ENCODE data around the gene LAMB2. TPM values are rescaled to one million over a fixed set of nuclear protein-coding genes. Genes with fewer than 3 reads are reported as not detected.

LAMB2 gene
- total RNA-seq, 1 experiment from 2014 or later, result 175 TPM

DNA sequence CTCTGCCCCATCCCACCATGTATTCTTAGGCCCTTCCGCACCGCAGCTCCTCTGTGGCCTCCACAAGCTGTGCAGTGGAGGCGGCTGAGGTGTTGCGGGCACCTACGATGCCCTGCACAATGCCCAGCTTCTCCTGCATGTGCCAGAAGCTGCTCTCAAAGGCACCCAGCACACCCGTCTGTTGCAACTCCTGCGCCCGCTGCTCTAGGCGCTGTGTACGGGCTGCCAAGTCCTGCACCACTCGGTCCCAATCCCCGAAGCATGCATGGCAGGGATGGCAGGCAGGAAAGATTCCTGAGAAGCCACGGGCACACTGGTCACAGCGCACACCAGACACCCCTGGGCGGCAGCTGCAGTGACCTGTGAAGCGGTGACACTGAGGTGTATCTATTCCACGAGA is 9.2 kb downstream of the LAMB2 start:
- in situ Hi-C loops (cut with HindIII; ENCODE audit: low sequenced_read_pairs), result no loop called here
- no peak for DNase-seq (ENCODE audit: low spot score)

DNA sequence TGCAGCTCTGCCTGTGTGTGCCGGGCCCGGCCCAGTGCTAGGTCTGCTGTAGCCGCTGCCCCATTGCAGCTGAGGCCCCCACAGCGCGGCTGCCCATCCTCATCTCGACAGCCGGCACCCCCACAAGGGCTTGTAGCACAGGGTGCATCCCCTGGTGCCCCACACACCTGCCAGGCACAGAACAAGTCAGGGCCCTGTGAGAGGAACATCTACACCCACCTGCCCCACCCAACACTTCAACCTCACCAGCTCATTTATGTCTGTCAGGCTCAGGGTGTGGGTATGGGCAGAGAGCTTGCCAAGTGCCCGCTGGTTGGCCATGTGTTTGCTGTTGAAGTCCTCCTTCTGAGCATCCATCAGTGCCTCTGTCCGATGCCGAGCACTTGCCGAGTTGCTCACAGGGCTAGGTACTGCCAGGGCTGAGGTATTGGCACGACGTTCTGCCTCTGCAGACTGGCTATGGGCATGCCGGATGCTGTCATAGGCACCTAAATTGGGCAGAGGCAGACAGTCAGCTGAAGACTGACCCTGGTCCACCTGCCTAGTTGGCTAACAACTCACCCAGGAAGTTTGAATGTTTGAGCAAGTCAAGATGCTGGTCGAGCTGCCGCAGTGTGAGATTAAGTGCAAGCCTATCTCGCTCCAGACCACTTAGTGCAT is 9.8 kb downstream of the LAMB2 start:
- peak; percentile 22 for DNase-seq (ENCODE audit: low spot score)
- in situ Hi-C loops (cut with HindIII; ENCODE audit: low sequenced_read_pairs), result no loop called here

DNA sequence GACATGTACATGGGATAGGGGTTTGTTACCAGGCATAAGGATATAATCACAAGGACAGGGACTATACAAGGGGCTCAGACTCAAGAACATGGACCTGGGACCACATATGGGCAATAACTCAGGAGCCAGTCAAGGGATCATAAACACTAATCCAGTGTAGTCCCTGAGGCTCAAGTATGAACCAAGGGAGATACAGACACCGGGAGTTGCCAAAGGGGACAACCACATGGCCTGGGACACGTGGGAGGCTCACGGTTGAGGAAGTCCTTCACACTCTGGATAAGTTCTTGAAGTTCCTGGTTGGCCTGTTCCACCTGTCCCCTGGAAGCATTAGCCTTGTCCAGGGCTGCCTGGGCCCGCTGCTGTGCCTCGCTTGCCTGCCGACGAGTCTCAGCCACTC is 10.4 kb downstream of the LAMB2 start:
- DNase-seq (ENCODE audit: low spot score), result no peak
- in situ Hi-C loops (cut with HindIII; ENCODE audit: low sequenced_read_pairs), result no loop called here

- DNase-seq (ENCODE audit: low spot score), result no peak
- in situ Hi-C loops (cut with HindIII; ENCODE audit: low sequenced_read_pairs), result no loop called here
Observed at GRCh38 chr3:49122022-49122421, 10.8 kb downstream of the LAMB2 start.

DNA sequence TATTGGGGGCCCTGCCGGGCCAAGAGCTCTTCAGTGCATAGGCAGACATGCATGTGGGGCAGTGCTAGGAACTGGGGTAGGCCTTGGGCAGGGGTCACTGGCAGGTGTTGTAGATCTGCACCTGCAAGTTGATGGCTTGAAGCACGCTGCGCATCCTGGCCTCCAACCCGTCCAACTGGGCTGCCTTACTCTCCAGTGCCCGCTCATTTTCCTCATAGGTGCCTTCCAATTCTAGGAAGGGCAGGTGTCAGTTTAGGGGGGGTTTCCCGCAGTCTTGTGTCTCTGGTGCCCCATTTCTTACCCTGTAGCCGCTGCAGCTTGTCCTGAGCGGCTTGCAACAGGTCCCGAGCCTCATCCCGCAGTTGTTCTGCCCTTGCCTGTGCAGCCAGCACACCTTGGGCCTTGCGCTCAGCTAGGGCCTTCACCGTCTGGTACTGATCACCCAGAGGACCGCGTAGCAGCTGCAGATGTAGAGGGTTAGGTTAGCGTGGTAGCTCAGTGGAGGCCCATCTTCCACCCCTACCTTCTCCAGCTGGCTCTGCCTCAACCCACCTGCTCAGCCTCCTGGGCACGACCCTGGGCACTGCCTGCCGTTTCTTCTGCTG is 11.6 kb downstream of the LAMB2 start:
- in situ Hi-C loops (cut with HindIII; ENCODE audit: low sequenced_read_pairs), result no loop called here
- DNase-seq (ENCODE audit: low spot score), result no peak

GRCh38 chr3:49120438-49121131 is 12.3 kb downstream of the LAMB2 start, which contains the start of gene USP19:
TSS of gene USP19 (minus strand) at chr3:49120823. CDS start at chr3:49119145, 1,678 bp downstream.
- in situ Hi-C loops (cut with HindIII; ENCODE audit: low sequenced_read_pairs), result no loop called here
- DNase-seq (ENCODE audit: low spot score), result peak; percentile 96

- in situ Hi-C loops (cut with HindIII; ENCODE audit: low sequenced_read_pairs), result no loop called here
- DNase-seq (ENCODE audit: low spot score), result no peak
Observed at GRCh38 chr3:49120096-49120437, 12.8 kb downstream of the LAMB2 start.

DNA sequence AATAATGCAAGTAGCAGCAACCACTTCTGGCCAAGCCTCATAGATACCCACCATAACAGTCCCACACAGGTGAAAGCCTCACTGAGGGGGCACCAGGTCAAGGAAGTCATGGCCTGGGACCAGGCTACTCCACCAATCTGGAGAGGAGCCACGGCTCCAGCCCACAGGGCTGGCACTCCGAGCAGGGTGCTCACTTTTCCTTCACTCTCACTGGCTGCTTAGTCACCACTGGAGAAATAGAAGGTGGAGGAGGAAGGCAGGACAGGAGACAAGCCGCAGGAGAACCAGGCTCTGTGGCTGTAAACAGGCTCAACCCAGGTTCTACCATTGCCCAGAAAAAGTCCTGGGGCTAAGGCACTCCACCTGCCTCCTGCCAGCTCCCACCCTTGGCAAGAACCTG is 13.4 kb downstream of the LAMB2 start:
- no peak for DNase-seq (ENCODE audit: low spot score)
- in situ Hi-C loops (cut with HindIII; ENCODE audit: low sequenced_read_pairs), result no loop called here

GRCh38 chr3:49119036-49119435 is 13.8 kb downstream of the LAMB2 start:
- in situ Hi-C loops (cut with HindIII; ENCODE audit: low sequenced_read_pairs), result no loop called here
- no peak for DNase-seq (ENCODE audit: low spot score)

- no peak for DNase-seq (ENCODE audit: low spot score)
- in situ Hi-C loops (cut with HindIII; ENCODE audit: low sequenced_read_pairs), result no loop called here
Observed at GRCh38 chr3:49112262-49112661, 20.6 kb downstream of the LAMB2 start.

DNA sequence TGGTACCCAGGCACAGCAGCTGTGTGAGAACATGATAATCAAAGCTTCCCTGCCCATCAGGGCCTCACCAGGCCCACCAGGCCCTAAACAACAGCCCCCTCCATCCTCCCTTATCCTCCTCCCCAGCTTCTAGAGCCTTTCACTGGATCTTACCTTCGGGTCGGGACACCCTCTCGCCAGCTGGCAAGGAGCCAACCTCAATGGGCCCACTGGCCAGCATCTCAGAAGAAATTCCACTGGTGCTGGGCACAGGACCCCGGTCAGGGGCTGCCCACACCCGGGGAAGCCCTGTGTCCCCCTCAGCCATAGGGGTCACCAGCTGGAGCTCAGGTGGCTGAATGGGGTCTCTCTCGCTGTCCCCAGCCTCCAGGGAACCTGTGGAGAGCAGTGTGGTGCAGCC is 21.5 kb downstream of the LAMB2 start:
- in situ Hi-C loops (cut with HindIII; ENCODE audit: low sequenced_read_pairs), result no loop called here
- no peak for DNase-seq (ENCODE audit: low spot score)

- DNase-seq (ENCODE audit: low spot score), result no peak
- in situ Hi-C loops (cut with HindIII; ENCODE audit: low sequenced_read_pairs), result no loop called here
Observed at GRCh38 chr3:49110780-49111179, 22.1 kb downstream of the LAMB2 start.

GRCh38 chr3:49108346-49108745 is 24.5 kb downstream of the LAMB2 start:
- in situ Hi-C loops (cut with HindIII; ENCODE audit: low sequenced_read_pairs), result no loop called here
- no peak for DNase-seq (ENCODE audit: low spot score)

DNA sequence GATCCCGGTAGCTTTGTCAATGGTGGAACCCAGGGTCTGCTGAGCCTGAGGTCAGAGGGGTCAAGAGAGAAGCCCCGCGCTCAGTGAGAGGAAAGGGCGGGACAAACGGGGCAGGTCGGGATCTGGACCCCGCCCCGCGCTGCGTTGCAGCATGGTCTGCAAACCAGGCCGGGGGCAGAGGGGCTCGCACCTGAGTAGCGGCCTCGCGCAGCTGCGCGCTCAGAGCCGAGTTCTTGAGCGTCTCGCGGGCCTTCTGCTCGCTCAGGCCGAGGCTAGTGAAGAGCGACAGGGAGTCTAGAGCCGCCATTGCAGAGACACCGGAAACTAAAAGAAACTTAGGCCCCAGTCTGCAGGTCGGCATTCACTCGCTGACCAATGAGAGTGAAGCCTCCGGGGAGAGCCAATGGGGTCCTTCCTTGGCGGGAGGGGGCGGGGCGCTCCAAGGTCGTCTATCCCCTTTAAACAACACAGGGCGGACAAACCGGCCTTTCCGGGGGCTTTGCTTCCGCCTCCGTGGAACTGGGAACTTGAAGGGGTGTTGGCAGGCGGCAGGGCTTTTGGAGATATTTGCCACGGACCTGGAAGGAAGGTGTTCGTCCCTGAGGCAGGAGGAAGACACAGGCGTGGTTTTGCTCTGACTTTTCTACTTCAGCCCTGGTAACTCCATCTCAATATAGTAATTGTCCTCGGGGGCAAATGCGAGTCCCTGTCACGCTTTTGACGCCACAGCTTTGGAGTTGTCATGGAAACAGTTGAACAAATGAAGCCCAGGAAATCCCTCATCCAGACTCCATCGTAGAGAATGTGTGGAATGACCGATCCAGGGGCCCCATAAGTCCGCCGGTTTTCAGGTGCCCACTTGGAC is 28.2 kb downstream of the LAMB2 start, which contains the start of gene QARS1:
Gene QARS1 (minus strand): TSS at position 331 of the 865 bp plus-strand sequence. CDS start 24 bp downstream, at position 307.
- DNase-seq (ENCODE audit: low spot score), result peak; percentile 96
- in situ Hi-C loops (cut with HindIII; ENCODE audit: low sequenced_read_pairs), result no loop called here

DNA sequence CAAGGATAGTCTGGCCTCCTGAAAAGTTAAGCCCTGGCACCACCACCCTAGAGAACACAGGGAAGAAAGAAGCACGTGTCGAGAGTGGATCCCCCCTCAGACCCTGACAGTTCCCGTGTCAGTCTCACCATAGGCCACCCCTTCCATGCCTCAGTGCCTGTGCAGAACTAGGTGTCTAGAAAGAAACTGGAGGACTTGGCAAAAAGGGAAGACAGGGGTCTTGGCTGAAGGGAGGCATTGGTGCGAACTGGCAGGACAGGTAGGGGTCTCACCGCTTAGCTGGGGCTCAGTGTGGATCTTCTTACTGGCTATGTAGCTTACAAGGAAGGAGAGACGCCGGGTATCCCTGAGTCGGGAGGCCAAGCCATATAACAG is 28.8 kb downstream of the LAMB2 start:
- no peak for DNase-seq (ENCODE audit: low spot score)
- in situ Hi-C loops (cut with HindIII; ENCODE audit: low sequenced_read_pairs), result no loop called here

DNA sequence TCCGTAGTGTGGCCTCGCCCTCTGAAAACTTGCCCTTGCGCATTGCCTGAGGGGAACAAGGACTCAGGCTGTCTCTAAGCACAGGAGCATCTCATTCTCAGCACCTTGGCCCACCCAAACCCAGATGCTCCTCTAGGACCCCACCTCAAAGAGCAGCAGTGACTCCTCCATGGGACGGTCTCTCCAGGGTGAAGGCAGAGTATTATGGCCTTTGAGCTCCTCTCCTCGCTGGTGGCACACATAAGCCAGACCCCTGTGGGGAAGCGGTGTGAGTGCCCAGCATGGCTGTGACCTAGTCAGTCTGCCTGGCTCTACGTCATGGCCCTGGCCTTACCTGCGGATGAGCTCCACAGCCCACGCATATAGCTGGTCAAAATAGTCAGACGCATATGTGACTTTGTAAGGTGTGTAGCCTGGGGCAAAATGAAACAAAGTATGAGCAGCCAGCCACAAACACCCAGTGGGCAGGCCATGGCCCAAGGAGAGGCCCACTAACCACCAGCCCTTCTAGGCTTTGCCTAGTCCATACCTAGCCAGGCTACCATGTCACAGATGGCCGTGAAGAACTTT is 32.7 kb downstream of the LAMB2 start:
- in situ Hi-C loops (cut with HindIII; ENCODE audit: low sequenced_read_pairs), result no loop called here
- no peak for DNase-seq (ENCODE audit: low spot score)

DNA sequence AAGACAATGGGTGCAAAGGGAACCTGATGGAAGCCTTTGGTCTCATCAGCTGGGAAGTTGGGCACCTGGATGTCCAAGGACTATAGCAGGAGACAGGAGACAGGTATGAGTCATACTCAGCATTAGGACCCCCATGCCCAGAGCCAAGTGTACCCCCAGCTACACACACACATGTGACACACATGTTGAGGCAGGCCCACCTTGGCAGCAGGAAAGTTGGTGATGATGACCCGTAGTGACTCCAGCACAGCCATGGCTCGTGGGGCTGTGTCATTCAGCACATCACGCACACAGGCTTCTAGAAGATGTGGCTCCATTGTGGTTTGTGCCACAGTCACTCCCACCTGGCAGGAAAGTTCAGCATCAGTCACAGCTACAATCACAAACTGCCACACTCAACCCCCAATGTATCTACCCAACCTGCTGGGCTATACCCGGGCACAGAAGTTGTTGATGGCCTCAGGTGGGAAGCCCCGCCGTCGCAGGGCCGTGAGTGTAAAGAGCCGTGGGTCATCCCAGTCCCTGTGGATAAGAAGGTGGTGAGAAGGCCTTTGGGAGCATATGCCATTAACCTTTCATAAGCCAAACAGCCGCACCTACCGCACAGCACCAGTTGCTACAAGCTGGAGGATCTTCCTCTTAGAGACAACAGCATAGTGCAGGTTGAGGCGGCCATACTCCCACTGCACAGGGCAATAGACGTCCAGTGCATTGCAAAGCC is 33.8 kb downstream of the LAMB2 start:
- DNase-seq (ENCODE audit: low spot score), result no peak
- in situ Hi-C loops (cut with HindIII; ENCODE audit: low sequenced_read_pairs), result no loop called here

- in situ Hi-C loops (cut with HindIII; ENCODE audit: low sequenced_read_pairs), result no loop called here
- no peak for DNase-seq (ENCODE audit: low spot score)
Observed at GRCh38 chr3:49098429-49098828, 34.4 kb downstream of the LAMB2 start.
